Measurements from ENCODE around the gene WNT7A. TPM values are rescaled to one million over a fixed set of nuclear protein-coding genes. Genes with fewer than 3 reads are reported as not detected.

Gene WNT7A
- total and polyA plus RNA-seq, 4 donors = 1.7 to 4.8 (median 2.0) TPM

- DNase-seq (no peak), ATAC-seq (ENCODE audit: insufficient read depth, low FRiP score) (no peak)
- Histone ChIP-seq H3K36me3 (ENCODE audit: control insufficient read depth in 4 of 4, insufficient read depth in 4 of 4, low read length in 4 of 4) (no peaks in the 10 kb centered on the region), H3K4me1 (ENCODE audit: control insufficient read depth in 5 of 5, insufficient read depth in 5 of 5, low read length in 5 of 5) (peaks cover 0 to 7% (median 0%) of the 10 kb centered on the region in 5 donors), H3K9ac (ENCODE audit: insufficient read depth in 1 of 2, low read length in 2 of 2) (no peak overlapping the region), H3K27ac (ENCODE audit: low read depth in 1 of 2, low read length in 1 of 2) (no peak overlapping the region), H3K4me3 (no peak overlapping the region), H3K9me3 (ENCODE audit: control insufficient read depth in 4 of 4, insufficient read depth in 3 of 4, low read length in 3 of 4) (peaks cover 0 to 17% (median 0%) of the 10 kb centered on the region in 4 donors), H3K27me3 (ENCODE audit: control insufficient read depth in 3 of 3, insufficient read depth in 3 of 3, low read length in 2 of 3) (no peaks in the 10 kb centered on the region)
- 83 to 89% methylated on average over 9 of the region's 9 CpGs for WGBS, 2 donors
- TF ChIP-seq, protein P1, sequence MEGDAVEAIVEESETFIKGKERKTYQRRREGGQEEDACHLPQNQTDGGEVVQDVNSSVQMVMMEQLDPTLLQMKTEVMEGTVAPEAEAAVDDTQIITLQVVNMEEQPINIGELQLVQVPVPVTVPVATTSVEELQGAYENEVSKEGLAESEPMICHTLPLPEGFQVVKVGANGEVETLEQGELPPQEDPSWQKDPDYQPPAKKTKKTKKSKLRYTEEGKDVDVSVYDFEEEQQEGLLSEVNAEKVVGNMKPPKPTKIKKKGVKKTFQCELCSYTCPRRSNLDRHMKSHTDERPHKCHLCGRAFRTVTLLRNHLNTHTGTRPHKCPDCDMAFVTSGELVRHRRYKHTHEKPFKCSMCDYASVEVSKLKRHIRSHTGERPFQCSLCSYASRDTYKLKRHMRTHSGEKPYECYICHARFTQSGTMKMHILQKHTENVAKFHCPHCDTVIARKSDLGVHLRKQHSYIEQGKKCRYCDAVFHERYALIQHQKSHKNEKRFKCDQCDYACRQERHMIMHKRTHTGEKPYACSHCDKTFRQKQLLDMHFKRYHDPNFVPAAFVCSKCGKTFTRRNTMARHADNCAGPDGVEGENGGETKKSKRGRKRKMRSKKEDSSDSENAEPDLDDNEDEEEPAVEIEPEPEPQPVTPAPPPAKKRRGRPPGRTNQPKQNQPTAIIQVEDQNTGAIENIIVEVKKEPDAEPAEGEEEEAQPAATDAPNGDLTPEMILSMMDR (IDR thresholded peaks at IDR 0.05; ENCODE audit: control extremely low read depth, extremely low read depth) = no peak
Observed at GRCh38 chr3:13833506-13834257, 46.2 kb downstream of the WNT7A start.

DNA sequence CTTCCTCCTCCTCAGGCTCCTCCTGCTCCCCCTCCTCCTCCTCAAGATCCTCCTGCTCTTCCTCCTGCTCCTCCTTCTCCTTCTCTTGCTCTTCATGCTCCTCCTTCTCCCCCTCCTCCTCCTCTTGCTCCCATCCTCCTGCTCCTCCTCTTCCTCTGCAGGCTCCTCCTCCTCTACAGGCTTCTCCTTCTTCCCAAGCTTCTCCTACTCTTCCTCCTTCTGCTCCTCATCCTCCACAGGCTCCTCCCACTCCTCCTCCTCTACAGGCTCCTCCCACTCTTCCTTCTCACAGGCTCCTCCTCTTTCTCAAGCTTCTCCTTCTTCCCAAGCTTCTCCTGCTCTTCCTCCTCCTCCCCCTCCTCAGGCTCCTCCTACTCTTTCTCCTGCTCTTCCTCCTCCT is 47.7 kb downstream of the WNT7A start:
- ATAC-seq (ENCODE audit: insufficient read depth, low FRiP score) (no peak), DNase-seq (no peak)
- Histone ChIP-seq H3K4me3 (no peak overlapping the region), H3K4me1 (ENCODE audit: control insufficient read depth in 5 of 5, insufficient read depth in 5 of 5, low read length in 5 of 5) (peaks cover 0 to 7% (median 0%) of the 10 kb centered on the region in 5 donors), H3K27me3 (ENCODE audit: control insufficient read depth in 3 of 3, insufficient read depth in 3 of 3, low read length in 2 of 3) (no peaks in the 10 kb centered on the region), H3K9ac (ENCODE audit: insufficient read depth in 1 of 2, low read length in 2 of 2) (no peak overlapping the region), H3K9me3 (ENCODE audit: control insufficient read depth in 4 of 4, insufficient read depth in 3 of 4, low read length in 3 of 4) (peaks cover 0 to 17% (median 0%) of the 10 kb centered on the region in 4 donors), H3K27ac (ENCODE audit: low read depth in 1 of 2, low read length in 1 of 2) (no peak overlapping the region), H3K36me3 (ENCODE audit: control insufficient read depth in 4 of 4, insufficient read depth in 4 of 4, low read length in 4 of 4) (no peaks in the 10 kb centered on the region)
- TF ChIP-seq, protein P1 (IDR thresholded peaks at IDR 0.05; ENCODE audit: control extremely low read depth, extremely low read depth) = no peak

GRCh38 chr3:13831386-13831996 is 48.4 kb downstream of the WNT7A start:
- DNase-seq = no peak

More at GRCh38 chr3:13831386-13831996, 48.4 kb downstream of the WNT7A start:
- no peak overlapping the region for H3K4me3 ChIP-seq
- H3K27me3 ChIP-seq (ENCODE audit: control insufficient read depth in 3 of 3, insufficient read depth in 3 of 3, low read length in 2 of 3) = no peaks in the 10 kb centered on the region
- H3K36me3 ChIP-seq (ENCODE audit: control insufficient read depth in 4 of 4, insufficient read depth in 4 of 4, low read length in 4 of 4) = no peaks in the 10 kb centered on the region
- H3K4me1 ChIP-seq (ENCODE audit: control insufficient read depth in 5 of 5, insufficient read depth in 5 of 5, low read length in 5 of 5) = peaks cover 0 to 7% (median 0%) of the 10 kb centered on the region in 5 donors
- H3K9me3 ChIP-seq (ENCODE audit: control insufficient read depth in 4 of 4, insufficient read depth in 3 of 4, low read length in 3 of 4) = peaks cover 0 to 14% (median 0%) of the 10 kb centered on the region in 4 donors
- H3K9ac ChIP-seq (ENCODE audit: insufficient read depth in 1 of 2, low read length in 2 of 2) = no peak overlapping the region
- no peak for ATAC-seq (ENCODE audit: insufficient read depth, low FRiP score)
- TF ChIP-seq, protein P1 (IDR thresholded peaks at IDR 0.05; ENCODE audit: control extremely low read depth, extremely low read depth) = no peak
- no peak overlapping the region for H3K27ac ChIP-seq (ENCODE audit: low read depth in 1 of 2, low read length in 1 of 2)
- 82 to 93% methylated on average over 8 of the region's 8 CpGs for WGBS, 2 donors
